ENCODE results near the gene MRPS15.
A peak's percentile ranks its signal among the peaks of the same experiment; 100 is the strongest.

MRPS15 gene

DNA sequence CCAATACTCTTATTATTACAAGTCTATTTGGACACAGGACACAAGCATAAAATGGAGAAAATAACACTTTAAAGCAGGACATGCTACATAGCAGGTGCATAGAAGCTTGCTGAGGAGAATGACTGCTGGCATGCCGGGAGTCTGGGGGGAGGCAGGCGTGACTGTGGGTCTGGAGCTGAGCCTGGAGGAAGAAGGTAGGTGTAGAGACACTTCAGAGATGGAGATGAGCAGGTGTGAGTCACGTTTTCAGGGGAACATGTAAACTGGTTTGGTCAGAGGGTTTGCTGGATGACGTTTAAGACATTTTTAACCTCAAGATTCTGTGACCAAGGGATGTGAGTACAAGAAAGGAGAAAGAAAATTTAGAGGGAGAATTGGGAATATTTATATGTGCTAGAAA, 38.4 kb downstream of the MRPS15 start:
- Histone ChIP-seq H3K27ac (no peak overlapping the region), H3K4me3 (IDR thresholded peaks at IDR 0.05; ENCODE audit: insufficient read depth, low read depth, low read length) (no peak overlapping the region), H3K9ac (no peak overlapping the region), H3K79me2 (ENCODE audit: insufficient read depth, low read depth) (no peaks in the 10 kb centered on the region), H3K4me1 (ENCODE audit: low read depth, poor library complexity, severe bottlenecking) (peaks cover 2% of the 10 kb centered on the region), H4K20me1 (ENCODE audit: insufficient read depth) (no peaks in the 10 kb centered on the region), H3K27me3 (ENCODE audit: insufficient read depth, low read depth) (no peaks in the 10 kb centered on the region), H2AFZ (ENCODE audit: low read depth) (no peak overlapping the region), H3K36me3 (ENCODE audit: insufficient read depth) (no peaks in the 10 kb centered on the region), H3K4me2 (no peak overlapping the region)
- TF ChIP-seq CTCF (conservative IDR thresholded peaks at IDR 0.05; ENCODE audit: low read depth, low read length) = no peak

DNA sequence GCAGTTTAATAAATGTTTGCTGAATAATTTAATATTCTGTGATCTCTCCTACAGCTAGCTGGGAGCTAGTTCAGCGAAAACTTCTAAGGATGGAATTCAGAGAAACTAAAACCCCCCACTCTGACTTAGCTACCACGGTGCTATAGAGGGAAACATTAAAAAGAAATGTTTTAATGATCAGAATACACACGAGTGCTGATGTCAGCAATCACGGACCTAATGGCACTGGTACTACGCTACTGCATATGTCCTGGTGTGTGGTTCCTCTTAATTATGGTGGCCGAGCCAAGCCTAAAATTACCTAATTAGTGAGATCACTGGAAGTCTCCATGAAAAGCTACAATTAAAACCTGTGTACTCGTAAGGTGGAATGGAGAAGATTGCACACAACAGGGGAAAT, 42.5 kb downstream of the MRPS15 start:
- no peaks in the 10 kb centered on the region for H3K27me3 ChIP-seq (ENCODE audit: insufficient read depth, low read depth)
- no peak overlapping the region for H3K9ac ChIP-seq
- no peak for TF ChIP-seq CTCF (conservative IDR thresholded peaks at IDR 0.05; ENCODE audit: low read depth, low read length)
- no peak overlapping the region for H3K4me2 ChIP-seq
- H3K27ac ChIP-seq = no peak overlapping the region
- H3K4me3 ChIP-seq (IDR thresholded peaks at IDR 0.05; ENCODE audit: insufficient read depth, low read depth, low read length) = no peak overlapping the region
- no peak overlapping the region for H2AFZ ChIP-seq (ENCODE audit: low read depth)
- no peaks in the 10 kb centered on the region for H3K36me3 ChIP-seq (ENCODE audit: insufficient read depth)
- peaks cover 9% of the 10 kb centered on the region for H3K4me1 ChIP-seq (ENCODE audit: low read depth, poor library complexity, severe bottlenecking)
- H4K20me1 ChIP-seq (ENCODE audit: insufficient read depth) = no peaks in the 10 kb centered on the region
- H3K79me2 ChIP-seq (ENCODE audit: insufficient read depth, low read depth) = no peaks in the 10 kb centered on the region

- peak; percentile 79 for TF ChIP-seq CTCF (conservative IDR thresholded peaks at IDR 0.05; ENCODE audit: low read depth, low read length)
- Histone ChIP-seq H3K4me3 (IDR thresholded peaks at IDR 0.05; ENCODE audit: insufficient read depth, low read depth, low read length) (no peak overlapping the region), H4K20me1 (ENCODE audit: insufficient read depth) (no peaks in the 10 kb centered on the region), H3K4me2 (no peak overlapping the region), H3K27me3 (ENCODE audit: insufficient read depth, low read depth) (no peaks in the 10 kb centered on the region), H3K9ac (no peak overlapping the region), H2AFZ (ENCODE audit: low read depth) (peak overlapping the region; percentile 59; the same call in 1 of the 2 replicates), H3K27ac (no peak overlapping the region), H3K4me1 (ENCODE audit: low read depth, poor library complexity, severe bottlenecking) (peaks cover 9% of the 10 kb centered on the region), H3K79me2 (ENCODE audit: insufficient read depth, low read depth) (no peaks in the 10 kb centered on the region), H3K36me3 (ENCODE audit: insufficient read depth) (no peaks in the 10 kb centered on the region)
Measured at GRCh38 chr1:36420836-36421317, 43.3 kb downstream of the MRPS15 start.

GRCh38 chr1:36420409-36420808, 43.8 kb downstream of the MRPS15 start:
- no peaks in the 10 kb centered on the region for H4K20me1 ChIP-seq (ENCODE audit: insufficient read depth)
- H3K36me3 ChIP-seq (ENCODE audit: insufficient read depth) = no peaks in the 10 kb centered on the region
- H3K79me2 ChIP-seq (ENCODE audit: insufficient read depth, low read depth) = no peaks in the 10 kb centered on the region
- H3K27me3 ChIP-seq (ENCODE audit: insufficient read depth, low read depth) = no peaks in the 10 kb centered on the region
- peaks cover 9% of the 10 kb centered on the region for H3K4me1 ChIP-seq (ENCODE audit: low read depth, poor library complexity, severe bottlenecking)
- no peak overlapping the region for H3K27ac ChIP-seq
- peak overlapping the region; percentile 59; the same call in 1 of the 2 replicates for H2AFZ ChIP-seq (ENCODE audit: low read depth)
- no peak overlapping the region for H3K4me3 ChIP-seq (IDR thresholded peaks at IDR 0.05; ENCODE audit: insufficient read depth, low read depth, low read length)
- no peak overlapping the region for H3K4me2 ChIP-seq
- TF ChIP-seq CTCF (conservative IDR thresholded peaks at IDR 0.05; ENCODE audit: low read depth, low read length) = no peak
- H3K9ac ChIP-seq = no peak overlapping the region

Measured in KMS-11 (cell line).